COLO829 (cell line): Measurements from ENCODE around the gene ARHGEF6.
"Not testable (repeated sequence)": the region's sequence is repeated elsewhere in the genome, so short reads cannot be mapped to it uniquely, and the experiment has no call there.

Experiments
- DNase-seq: peaks from one replicate; pipeline ENCODE4 v3.0.0; 2012; ENCODE audit warnings: low spot score

The ARHGEF6 gene

GRCh38 chrX:136781180-136781797 is 557 bp upstream of the ARHGEF6 start:
- DNase-seq = no peak

GRCh38 chrX:136780241-136780640 is 491 bp downstream of the ARHGEF6 start:
- DNase-seq = no peak

DNA sequence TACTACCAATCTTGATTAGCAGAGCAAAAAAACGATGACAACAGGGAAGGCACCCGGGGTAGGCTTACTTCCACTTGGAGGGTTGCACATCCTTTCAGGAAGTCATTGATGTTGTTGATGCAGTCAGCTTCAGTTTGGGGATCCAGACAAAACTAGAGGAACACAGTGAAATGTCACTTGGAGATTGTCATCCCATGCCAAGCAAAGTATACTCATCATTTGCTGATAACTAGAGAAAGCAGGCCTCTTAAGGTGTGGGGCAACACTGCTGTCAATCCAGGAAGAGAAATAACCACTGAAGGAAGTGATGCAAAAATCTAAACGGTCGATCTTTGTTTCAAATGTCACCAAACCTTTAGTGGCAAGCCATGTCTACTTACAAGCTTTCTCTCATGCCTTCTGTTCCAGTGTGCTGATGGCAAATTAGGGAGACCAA is 1.4 kb downstream of the ARHGEF6 start:
- DNase-seq = no peak

- DNase-seq = no peak
Measured at GRCh38 chrX:136778916-136779315, 1.8 kb downstream of the ARHGEF6 start.

- no peak for DNase-seq
Measured at GRCh38 chrX:136778020-136778419, 2.7 kb downstream of the ARHGEF6 start.

DNA sequence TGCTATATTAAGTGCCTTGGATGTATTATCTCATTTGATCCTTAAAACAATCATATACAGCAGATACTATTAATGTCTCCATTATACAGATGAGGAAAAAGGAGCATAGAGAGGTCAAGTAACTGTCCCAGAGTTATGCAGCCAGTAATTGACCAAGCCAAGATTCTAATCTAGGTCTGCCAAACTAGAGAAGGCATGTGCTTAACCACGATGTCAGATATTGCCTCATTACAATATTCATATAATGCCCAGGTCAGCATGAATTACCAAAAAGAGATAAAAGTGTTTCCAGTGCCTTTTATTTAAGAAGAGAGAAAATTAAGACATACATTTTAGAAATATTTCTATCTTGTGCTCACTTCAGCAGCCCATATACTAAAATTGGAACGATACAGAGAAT is 7.1 kb downstream of the ARHGEF6 start:
- no peak for DNase-seq

DNA sequence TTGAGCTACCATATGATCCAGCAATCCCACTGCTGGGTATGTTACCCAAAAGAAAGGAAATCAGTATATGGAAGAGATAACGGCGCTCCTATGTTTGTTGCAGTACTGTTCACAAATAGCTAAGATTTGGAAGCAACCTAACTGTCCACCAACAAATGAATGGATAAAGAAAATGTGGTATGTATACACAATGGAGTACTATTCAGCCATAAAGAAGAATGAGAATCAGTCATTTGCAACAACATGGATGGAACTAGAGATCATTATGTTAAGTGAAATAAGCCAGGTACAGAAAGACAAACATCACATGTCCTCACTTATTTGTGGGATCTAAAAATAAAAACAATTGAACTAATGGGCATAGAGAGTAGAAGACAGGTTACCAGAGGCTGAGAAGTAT is 8.9 kb downstream of the ARHGEF6 start:
- DNase-seq = not testable (repeated sequence)

DNA sequence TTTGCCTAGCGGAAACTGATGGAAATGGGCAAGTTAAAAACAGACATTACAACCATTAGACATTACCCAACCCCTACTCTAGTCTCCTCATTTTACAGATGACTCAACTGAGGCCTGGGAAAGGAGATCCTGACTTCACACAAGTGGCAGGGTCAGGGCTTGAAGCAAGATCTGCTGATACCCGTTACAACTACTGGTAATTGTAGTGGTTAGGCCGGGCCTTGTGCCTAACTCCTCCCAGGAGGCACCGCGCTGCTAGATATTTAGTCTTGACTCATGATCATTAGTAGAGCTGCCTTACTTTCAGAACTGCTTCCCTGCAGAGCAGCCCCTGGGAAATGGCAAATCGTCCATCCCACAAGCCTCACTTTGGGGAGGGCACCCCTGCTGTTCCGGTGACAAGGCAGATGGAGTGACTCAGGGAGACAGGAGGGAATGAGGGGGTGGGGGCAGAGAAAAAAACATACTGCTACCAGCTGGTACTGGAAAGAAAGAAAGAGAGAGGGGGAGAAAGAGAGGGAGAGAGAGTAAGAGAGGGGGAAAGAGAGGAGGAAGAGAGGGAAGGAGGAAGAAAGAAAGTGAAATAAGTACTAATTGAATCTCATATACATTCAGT is 12.2 kb downstream of the ARHGEF6 start:
- DNase-seq = no peak

GRCh38 chrX:136767104-136767941 is 13.4 kb downstream of the ARHGEF6 start:
- no peak for DNase-seq

DNA sequence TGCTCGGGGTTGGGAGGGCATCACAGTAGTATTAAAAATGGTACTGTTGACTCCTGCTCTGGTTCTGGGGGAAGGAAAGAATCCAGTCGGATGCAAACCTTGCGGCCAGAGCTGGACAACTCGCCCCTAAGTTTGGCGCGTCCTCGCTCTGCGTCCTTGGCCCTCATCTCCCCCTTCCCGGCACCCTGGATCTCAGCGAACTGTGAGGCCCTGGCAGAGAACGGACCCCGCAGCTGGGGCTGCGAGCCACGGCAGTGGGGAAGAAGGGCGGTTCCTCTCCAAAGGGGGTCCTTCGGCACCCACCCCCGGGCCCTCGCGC is 14.0 kb downstream of the ARHGEF6 start:
- DNase-seq = no peak

DNA sequence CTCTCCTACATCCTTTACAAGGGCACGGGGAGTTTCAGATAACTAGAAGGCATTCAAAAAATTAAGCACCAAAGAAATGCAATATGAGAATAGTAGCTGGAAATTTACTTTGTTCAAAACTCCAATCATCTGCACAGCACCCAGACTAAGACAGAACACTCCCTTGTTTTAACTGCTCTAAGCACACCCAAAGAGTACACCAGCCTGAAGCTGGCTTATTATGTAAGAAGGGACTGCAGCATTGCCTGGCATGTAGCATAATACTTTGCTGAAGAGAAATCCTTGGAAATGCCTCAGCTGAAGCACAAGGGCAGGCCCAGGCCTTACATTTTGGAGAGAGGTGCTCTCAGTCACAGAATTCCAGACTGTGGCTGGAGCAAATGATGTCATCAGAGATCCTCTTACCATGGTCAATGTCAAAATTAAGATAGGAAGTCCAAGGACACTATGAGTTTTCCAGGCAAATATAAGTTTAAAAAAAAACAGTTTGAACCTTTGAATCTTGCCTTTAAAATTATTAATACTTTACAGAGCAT is 14.8 kb downstream of the ARHGEF6 start:
- no peak for DNase-seq

GRCh38 chrX:136764206-136764605 is 16.5 kb downstream of the ARHGEF6 start:
- DNase-seq = no peak

- DNase-seq = no peak
Measured at GRCh38 chrX:136762820-136763452, 17.8 kb downstream of the ARHGEF6 start.

- DNase-seq = no peak
Measured at GRCh38 chrX:136761421-136761820, 19.3 kb downstream of the ARHGEF6 start.

GRCh38 chrX:136759968-136760367 is 20.8 kb downstream of the ARHGEF6 start:
- no peak for DNase-seq

DNA sequence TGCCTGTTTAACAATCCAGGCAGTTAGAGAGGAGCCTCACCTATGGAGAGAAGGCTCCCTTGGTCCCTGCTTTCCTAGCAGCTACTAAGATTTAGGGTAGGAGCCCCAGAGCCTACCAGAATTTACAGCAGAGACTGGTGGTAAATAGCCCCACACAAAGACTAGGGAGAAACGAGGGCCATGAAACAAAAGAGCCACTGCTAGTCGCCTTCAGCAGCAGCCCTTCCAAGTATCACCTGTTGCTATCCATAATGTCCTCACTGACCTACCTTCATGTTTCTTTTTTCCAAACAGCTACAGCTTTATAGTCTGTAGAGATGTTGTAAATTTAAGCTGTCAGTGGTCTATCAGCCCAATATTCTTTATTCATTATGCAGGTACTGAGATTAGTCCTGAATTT is 25.3 kb downstream of the ARHGEF6 start:
- DNase-seq = no peak

GRCh38 chrX:136754651-136755050 is 26.1 kb downstream of the ARHGEF6 start:
- DNase-seq = no peak

DNA sequence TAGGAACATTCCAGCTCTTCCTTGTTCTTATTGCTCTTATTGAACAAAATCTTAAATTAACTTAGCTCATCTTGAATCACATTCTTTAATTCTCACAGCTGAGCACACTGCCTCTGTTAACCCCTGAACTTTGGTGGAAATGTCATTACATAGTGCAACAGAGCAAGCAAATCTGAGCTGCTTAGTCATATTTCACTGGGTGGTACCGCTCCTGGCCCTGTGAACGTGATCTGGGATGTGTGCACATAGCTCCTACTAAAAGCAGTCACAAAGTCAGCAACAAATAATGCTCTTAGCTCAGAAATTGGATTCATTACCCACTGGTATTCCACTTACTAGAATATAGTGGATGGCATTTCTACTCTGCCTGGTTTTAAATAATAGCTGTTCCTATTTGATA is 27.9 kb downstream of the ARHGEF6 start:
- no peak for DNase-seq

DNA sequence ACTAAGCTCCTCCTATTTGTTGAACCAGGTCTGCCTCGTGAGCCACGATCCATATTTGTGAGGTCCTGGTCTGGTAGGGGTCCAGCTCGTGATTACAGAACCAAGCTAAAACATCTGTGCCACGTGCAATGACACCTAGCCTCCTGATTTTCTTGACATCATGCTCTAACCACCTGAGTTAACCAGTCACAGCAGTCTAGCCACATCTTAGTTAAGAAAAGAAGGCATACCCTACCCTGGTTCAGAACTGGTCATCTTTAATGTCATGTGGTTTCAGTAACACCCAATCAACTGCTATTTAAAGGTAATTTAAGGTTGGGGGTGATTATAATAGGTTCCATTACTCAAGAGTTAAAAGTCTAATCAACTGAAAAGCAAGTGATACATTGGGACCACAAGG is 28.4 kb downstream of the ARHGEF6 start:
- no peak for DNase-seq

- DNase-seq = no peak
Measured at GRCh38 chrX:136750364-136750763, 30.4 kb downstream of the ARHGEF6 start.

GRCh38 chrX:136747003-136747986 is 33.4 kb downstream of the ARHGEF6 start:
- DNase-seq = no peak
